GM18520 (cell line): ENCODE results near the gene MAP2K5.
"Not testable (repeated sequence)": the region's sequence is repeated elsewhere in the genome, so short reads cannot be mapped to it uniquely, and the experiment has no call there.

ENCODE experiments used
- ATAC-seq: cut with Tn5 transposase; IDR thresholded peaks from one replicate; pipeline ENCODE4 v1.9.1; 2021; ENCODE audit not compliant: unreplicated experiment

MAP2K5 gene

DNA sequence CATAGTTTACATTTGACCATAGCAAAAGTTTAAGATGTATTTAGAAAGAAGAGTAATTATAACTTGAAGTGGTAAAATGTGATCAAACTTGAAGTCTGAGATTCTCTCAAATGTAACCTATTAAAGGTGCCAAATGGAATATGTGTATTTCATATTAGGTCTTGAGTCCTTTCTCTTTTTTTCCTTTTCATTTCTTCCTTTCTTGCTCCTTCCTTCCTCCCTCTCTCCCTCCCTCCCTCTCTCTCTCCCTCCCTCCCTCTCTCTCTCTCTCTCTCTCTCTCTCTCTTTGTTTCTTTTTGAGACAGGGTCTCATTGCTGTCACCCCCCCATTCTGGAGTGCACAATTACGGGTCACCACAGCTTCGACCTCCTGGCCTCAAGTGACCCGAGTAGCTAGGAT, 47.7 kb downstream of the MAP2K5 start:
- no peak for ATAC-seq

DNA sequence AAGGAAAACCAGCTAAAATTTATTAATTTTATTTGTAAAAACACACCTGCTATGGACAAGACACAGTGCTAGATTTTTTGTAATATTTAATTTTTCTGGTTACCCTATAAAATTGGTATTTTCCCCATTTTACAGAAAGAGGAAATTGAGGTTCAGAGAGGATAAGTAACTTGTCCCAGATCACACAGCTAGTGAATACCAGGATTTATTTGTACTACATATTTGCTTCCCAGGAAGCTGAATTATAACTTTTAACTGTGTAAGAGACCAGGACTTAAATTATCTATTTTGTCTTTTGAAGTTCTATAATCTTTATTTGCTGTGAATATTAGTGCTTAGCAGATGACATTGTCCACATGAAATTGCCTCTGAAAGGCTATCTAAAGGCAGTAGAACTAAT, 49.7 kb downstream of the MAP2K5 start:
- ATAC-seq: no peak

DNA sequence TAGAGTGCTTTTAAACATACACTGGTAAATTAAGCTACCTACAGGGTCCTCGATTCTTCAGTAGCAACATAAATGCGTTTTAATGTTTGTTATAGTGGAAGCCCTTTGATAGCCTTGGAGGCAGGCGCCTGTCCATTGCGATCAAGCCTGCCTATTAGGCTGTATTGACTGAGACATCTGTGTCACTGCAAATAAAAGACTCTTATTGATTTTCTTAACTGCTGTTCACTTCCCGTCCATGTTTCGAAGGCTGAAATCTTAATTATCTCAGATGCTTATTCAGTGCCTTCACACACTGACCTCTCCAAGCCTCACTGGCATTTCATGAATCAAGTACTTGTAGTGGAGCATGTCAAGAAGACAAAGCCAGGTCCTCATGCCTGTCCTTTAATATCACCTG, 51.1 kb downstream of the MAP2K5 start:
- no peak for ATAC-seq

DNA sequence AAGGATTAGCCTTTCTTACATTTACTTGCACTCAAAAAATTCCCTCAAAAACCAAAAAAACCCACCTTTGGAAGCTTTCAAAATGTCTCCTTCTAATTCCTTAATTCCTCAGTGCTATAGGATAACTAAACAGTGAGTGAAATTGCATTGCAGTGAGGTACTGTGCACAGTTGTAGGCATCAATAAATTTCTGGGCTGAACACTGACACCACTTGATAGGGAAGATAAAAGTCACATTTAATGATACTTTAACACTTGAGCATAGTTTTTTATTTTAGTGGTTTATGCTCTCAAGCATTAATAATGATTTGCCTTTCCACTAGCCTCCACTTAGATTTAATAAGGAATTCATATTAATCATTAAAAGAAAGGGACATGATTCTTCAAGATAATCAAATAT, 52.3 kb downstream of the MAP2K5 start:
- no peak for ATAC-seq

DNA sequence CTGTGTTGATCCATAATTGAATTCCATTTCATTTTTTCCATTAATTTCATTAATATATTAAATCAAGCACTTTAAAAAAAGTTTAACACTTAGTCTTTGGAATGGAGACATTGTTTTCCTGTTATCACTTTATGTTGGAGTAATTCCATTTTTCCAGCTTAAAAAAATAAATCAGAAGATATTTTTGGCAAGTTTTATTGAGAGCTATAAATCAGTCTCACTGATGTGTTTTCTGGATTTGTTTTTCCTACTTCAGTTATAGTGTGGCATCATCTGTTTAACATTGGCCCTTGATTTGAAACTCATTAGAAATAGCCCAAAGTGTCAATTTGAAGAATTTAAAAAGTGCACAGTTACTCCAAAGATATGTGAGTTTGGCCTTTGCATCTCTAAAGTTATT, 53.1 kb downstream of the MAP2K5 start:
- no peak for ATAC-seq

DNA sequence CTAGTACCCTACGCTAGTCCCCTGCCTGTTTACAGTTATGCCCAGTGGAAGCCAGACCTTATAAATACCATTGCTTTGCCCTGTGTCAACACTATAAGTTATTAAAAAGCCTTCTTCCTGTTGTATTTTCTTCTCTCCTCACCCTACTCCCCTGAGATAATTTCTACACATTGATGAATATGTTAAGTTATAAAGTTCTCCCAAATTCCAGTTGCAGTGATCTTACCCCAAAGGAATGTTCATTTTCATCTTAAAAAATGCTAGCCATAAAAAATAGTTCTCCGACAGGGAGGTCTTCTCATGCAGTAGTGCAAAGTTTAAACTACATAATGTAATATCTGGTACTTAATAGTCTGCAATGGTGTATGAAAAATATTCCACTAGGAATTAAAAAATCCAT, 58.6 kb downstream of the MAP2K5 start:
- ATAC-seq: no peak

DNA sequence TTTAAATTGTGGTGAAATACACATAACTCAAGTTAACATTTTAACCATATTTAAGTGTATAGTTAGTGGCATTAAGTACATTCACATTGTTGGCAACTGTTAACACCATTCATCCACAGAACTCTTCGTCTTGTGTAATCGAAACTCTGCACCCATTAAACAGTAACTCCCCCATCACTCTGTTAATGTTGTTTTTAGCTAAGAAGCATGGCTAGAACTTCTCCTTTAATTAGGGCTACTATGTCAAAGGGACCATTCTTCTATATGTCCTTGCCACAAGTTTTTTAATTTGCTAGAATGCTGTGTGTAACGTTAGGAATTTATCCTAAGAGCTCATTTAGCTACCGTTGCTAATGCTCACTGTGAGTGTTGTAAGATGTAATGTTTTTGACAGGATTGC, 60.6 kb downstream of the MAP2K5 start:
- no peak for ATAC-seq

DNA sequence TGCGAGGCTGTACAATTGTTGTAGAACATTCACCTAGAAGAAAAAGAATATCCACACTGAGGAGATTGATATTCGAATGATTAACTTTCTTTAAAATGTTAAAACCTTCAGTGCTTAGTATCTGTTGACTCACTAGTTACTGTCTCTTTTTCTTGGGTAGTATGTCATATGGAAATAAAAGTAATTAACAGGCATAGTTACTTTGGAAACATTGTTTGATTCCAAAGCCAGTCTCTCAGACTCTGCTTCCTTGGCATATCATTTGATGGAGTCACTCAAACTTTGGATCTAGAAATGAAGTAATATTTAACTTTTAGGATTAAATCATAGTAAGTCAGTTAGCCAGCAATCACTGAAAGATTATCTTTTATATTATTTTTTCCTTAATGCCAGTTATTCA, 63.4 kb downstream of the MAP2K5 start:
- no peak for ATAC-seq

DNA sequence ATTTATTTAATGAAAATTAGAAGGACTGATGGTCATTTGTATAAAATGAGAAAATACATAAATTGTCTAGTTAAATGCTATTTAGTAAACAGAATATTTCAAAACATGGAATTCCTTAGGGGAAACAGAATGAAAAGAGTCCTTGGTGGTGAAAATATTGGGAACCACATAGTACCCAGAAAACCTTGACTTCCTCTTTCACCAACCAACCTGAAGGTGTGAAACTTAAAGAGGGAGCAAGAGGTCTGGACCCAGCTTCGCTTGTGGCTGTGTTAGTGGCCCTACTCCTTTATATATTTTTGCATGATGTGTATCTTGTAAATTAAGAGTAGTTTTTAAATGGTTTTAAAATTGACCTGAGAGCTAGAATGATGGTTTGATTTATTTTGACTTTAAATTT, 64.2 kb downstream of the MAP2K5 start:
- ATAC-seq: no peak

DNA sequence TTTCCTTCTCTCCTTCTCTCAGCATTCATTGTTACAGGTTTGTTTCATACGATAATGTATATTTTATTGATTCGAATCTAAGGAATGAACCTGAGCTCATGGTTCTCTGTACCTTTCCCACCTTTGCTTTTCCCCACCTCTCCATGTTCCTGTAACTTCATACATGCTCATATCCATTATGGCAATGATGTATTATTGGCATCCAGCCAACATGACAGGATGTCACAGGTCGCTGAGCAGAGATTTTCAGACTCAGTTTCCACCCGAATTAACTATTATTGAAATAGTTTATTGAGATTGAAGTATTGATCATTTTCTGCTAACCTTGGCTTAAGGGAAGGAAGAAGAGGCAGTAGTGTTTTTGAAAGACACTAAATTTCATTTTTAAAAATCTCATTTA, 64.8 kb downstream of the MAP2K5 start:
- ATAC-seq: no peak

DNA sequence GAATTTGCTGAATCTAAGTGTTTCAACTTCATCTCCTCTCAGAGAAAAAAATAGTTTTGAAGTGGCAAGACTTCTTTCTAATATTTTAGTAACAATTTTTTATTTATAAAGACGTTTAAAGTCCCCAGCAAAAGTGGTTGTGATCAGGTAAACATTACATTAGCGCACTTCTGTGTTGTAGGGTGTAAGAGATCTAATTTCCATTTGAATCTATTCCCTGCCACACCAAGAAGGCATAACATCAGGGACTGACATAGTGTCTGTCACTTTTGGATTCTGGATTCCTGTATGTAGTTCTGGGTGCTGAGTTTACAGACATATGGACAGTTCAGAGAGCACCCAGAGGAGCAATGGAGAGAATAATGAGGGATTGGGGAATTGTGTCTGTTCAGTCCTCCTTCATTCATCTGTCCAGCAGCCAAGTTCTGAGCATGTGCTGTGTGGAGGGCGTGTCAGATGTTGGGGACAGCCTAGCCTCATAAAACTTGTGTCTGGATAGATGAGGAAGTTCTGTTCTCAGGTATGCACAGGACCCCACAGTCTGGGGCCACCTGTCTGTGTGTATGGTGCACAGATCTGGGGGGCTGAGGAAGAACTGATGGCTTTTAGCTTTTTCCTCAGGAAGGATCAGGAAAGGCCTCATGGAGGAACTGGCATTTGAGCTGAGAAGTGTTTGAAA, 65.6 kb downstream of the MAP2K5 start:
- no peak for ATAC-seq

DNA sequence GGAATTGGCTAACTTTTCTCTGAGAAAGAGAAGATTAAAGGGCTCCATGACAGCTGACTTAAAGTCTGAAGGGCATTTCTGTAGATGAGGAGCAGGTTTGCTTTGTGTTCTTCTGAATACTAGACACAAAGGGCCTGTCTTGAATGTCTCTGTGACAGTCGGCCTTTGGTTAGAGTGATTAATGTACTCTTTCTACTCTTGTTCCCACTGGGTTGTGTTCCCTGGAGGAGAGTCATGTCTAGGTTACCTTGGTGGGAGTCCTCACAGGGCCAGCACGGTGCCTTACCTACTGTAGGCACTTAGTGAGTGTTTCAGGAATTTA, 66.1 kb downstream of the MAP2K5 start:
- no peak for ATAC-seq

DNA sequence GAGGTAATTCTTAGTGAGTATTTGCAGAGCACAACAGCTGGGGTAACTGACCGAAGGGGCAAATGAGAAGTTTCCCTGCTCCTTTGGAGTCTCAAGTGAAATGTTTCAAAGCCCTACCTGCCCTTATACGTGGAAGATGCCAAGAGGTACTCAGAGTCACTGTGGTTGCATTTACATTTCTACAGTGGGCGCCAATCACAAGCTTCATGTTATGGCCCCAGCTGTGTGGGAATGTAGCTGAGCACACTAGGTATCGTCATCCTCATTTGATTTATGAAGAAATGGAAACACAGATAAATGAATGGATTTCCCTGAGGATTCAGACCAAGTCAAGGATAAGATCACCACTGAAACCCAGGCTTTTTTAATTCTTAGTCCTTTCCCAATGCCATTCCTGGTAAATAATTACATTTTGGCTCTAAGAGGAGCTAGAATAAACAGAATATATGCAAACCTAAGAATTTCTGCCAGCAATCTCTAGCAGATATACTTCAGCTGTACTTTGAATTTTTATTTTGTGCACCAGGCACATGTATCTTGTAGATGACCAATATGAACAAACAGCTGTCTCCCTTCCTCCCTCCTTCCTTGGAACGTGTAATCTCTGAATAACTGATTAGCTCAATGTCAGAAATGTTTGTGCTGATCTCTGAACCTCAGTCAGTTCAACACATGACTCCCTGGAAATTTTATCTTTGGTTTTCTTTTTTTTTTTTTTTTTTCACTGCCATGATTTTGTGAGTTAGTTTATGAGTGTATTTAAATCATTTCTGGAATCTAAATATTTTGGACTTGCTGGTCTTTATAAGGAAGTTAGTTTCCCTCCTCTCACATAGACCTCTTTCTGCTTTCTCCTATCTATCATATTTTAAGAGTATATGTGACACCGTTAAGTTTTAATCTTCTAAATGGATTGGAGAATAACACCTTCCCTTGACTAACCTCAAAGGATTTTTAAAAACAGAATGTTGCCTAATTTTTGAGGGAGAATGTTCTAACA, 69.2 kb downstream of the MAP2K5 start:
- ATAC-seq: no peak

DNA sequence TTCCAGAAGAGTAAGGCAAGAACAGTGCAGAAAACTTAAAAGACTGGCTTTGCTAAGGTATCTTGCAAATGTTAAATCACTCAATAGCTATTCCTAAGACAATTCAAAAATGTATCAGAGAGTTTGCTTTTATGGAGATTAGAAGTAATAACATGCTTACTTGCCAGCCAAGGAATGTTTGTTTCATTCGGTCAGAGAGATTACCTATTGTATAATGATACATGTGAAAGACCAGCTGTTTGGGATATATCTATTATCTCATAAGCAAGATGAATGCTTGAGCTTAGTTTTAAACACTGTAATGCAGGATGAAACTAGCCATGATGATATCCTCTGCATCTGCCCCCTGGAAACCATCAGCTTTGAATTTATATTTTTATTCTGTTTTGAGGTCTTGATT, 70.7 kb downstream of the MAP2K5 start:
- ATAC-seq: no peak

DNA sequence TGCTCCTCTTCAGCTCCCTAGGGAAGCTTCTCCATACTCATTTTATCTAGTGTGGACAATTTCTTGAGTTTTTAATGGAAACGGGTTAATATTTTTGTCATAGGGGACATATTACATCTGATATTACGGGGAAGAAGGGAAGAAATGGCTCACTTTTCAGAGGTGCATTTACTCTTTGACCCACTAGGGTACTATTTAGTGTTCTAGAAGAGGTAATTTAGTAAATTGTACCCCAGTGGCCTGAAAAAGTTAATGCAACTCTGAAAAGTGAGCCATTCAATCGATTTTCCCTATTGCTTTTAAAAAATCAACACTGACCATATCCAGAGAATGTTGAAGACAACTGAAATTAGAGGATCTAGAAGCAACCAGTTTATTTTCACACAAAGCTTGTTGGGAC, 71.2 kb downstream of the MAP2K5 start:
- ATAC-seq: no peak

DNA sequence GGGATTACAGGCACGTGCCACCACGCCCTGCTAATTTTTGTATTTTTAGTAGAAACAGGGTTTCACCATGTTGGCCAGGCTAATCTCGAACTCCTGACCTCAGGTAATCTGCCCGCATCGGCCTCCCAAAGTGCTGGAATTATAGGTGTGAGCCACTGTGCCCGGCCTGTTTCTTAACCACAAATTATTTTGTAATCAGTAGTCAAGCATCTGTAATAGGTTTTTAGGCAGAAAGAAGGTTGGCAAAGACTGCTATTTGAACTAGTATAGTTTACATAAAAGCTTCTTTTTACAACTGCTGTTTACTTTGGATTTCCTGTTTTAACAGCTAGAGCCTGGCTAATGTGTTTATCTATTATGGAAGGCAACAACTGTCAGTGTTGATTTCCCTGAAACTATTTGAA, 72.6 kb downstream of the MAP2K5 start:
- not testable (repeated sequence) for ATAC-seq

DNA sequence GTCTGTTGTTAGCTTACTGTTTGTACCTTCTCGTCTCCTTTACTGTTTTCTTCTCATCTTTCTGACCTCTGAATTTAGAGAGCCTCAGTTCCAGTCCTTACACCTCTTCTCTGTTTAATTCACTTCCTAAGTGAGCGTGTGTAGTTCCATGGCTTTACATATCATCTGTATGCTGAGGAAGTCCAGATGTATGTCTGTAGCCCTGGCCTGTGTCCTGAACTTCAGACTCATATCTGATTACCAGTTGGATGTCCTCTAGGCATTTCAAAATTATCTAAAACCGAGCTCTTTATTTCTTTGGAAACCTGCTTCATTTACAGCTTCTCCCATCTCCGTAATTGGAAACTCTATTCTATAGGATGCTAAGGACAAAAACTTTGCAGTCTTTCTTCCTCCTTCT, 75.8 kb downstream of the MAP2K5 start:
- ATAC-seq: no peak

DNA sequence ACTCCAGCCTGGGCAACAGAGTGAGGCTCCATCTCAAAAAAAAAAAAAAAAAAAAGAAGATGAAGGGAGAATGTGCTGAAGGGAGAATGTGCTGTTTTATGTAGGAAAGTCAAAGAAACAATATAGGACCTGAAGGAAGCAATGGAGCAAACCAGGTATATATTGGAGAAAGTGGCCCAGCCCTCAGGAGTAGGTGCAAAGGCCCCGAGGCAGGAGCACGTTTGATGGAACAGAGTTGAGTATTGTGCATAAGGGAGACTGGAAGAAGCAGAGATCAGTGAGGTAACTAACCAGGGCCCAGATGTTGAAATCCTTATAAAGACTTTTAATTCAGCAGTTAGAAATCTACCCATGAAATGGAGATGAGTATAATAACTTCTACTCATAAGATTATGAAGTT, 79.6 kb downstream of the MAP2K5 start:
- no peak for ATAC-seq

DNA sequence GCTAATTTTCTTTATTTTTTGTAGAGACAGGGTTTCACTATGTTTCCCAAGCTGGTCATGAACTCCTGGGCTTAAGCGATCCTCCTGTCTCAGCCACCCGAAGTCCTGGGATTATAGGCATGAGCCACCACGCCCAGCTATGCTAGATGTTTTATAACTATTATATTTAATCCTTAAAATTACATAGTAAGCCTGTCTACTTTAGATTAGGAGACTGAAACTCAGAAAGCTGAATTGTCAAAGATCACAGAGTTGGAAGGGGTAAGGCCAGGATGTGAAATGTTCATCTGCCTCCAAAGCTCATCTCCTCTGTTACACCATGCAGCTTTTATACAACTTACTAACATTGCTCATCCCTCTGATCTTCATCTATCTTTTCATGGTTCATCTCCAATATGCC, 89.8 kb downstream of the MAP2K5 start:
- ATAC-seq: no peak

DNA sequence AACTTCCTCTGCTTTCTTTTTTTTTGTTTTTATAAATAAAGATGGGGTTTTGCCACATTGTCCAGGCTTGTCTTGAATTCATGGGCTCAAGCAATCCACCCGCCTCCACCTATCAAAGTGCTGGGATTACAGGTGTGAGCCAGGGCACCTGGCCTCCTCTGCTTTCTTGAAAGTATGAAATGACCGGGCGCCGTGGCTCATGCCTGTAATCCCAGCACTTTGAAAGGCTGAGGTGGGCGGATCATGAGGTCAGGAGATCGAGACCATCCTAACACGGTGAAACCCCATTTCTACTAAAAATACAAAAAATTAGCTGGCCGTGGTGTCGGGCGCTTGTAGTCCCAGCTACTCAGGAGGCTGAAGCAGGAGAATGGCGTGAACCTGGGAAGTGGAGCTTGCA, 93.4 kb downstream of the MAP2K5 start:
- not testable (repeated sequence) for ATAC-seq

DNA sequence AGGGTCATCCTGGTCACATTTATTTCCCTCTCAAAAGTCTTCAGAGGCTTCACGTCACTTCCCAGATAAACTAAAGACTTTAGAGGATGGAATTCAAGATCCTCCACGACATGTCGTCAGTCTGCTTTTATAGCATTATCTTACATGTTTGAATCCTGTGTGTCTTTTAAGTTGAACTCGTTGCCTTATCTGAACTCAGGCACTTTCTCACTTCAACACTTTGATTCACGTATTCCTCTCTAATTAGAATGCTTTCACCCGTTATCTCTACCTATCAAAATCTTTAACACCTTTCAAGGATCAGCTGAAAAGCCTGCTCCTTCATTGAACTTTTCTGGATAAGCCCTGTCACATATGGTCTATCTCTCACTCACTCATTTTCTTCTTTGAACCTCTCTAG, 97.1 kb downstream of the MAP2K5 start:
- no peak for ATAC-seq

DNA sequence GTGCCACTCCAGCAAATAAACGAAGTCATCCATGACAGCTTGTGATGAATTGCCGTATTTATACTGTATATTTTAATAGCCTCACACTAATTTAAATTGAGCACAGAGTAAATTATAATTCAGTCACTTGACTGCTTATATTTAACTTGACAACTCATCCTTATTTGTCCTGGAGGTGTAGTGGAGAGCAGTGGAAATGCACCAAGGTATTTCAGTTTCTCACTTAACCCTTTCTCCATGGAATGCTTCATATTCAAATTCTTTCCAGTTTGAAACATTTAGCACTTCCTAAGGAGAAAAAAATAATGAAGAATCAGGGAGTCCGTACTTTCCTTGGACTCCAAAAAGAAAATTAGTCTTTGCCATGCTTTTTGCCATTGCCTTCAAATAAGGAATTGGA, 99.0 kb downstream of the MAP2K5 start:
- ATAC-seq: no peak

DNA sequence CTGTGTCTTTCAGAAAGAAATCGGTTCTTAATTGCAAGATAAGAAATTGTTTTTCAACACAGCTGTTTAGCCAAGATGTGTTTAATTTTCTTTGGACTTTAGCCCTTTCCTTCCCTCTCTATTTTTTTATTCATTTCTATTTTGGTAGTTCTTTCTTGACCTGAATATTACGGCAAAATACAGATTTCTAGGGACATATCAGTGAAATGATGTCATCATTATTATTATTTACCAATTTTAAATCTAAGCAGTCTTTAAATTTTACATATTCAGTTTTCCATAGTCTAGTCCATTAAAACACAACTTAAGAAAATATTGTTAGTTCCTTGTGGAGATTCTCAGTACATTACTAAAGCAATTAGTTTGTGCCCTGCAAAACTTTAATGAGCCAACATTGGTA, 104.3 kb downstream of the MAP2K5 start:
- ATAC-seq: no peak
